ENCODE results near the gene LHPP. TPM values are rescaled to one million over a fixed set of nuclear protein-coding genes. Genes with fewer than 3 reads are reported as not detected.

Gene LHPP
- total RNA-seq, 2 experiments from 2014 or later, result 15.3 to 19.6 TPM

DNA sequence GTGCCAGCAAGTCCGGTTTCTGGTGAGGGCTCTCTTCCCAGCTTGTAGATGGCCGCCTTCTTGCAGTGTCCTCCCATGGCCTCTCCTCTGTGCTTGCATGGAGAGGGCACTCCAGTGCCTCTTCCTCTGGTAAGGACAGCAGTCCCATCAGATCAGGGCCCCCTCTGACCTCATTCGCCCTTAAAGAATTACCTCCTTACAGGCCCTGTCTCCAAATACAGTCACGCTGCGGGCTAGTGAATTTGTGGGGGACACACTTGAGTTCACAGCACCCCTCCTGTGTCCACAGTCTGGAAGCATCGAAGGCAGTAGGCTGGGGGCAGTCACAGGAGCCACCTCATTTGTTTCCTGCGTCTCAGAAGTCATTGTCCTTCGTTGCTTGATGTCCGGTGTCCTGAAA lies 54.6 kb downstream of the LHPP start:
- Histone ChIP-seq H3K4me1 (ENCODE audit: insufficient read depth, low read length) (peaks cover 8% of the 10 kb centered on the region), H3K27me3 (ENCODE audit: control insufficient read depth in 1 of 2, insufficient read depth in 2 of 2, low read length in 2 of 2) (no peaks in the 10 kb centered on the region), H3K36me3 (ENCODE audit: insufficient read depth, low read length) (peaks cover 3% of the 10 kb centered on the region), H3K9me3 (ENCODE audit: control insufficient read depth in 1 of 2, insufficient read depth in 1 of 2, low read length in 2 of 2) (peaks cover 0 to 3% of the 10 kb centered on the region in 2 experiments), H3K27ac (ENCODE audit: low read depth in 1 of 2, low read length in 2 of 2) (no peak overlapping the region), H3K4me3 (ENCODE audit: low read length) (no peak overlapping the region)
- no peaks in the 10 kb centered on the region for H3K27me3 Mint-ChIP-seq
- peaks cover 21% of the 10 kb centered on the region for H3K36me3 Mint-ChIP-seq (ENCODE audit: low read depth)
- H3K4me1 Mint-ChIP-seq (ENCODE audit: low read depth), result no peaks in the 10 kb centered on the region
- POLR2A ChIA-PET, result no interaction called here
- CTCF ChIA-PET, result no interaction called here
- no peaks in the 10 kb centered on the region for H3K9me3 Mint-ChIP-seq
- no peak for ATAC-seq (ENCODE audit: poor library complexity)
- DNase-seq, result no peak
- no peak overlapping the region for H3K4me3 Mint-ChIP-seq
- TF ChIP-seq, protein P1, sequence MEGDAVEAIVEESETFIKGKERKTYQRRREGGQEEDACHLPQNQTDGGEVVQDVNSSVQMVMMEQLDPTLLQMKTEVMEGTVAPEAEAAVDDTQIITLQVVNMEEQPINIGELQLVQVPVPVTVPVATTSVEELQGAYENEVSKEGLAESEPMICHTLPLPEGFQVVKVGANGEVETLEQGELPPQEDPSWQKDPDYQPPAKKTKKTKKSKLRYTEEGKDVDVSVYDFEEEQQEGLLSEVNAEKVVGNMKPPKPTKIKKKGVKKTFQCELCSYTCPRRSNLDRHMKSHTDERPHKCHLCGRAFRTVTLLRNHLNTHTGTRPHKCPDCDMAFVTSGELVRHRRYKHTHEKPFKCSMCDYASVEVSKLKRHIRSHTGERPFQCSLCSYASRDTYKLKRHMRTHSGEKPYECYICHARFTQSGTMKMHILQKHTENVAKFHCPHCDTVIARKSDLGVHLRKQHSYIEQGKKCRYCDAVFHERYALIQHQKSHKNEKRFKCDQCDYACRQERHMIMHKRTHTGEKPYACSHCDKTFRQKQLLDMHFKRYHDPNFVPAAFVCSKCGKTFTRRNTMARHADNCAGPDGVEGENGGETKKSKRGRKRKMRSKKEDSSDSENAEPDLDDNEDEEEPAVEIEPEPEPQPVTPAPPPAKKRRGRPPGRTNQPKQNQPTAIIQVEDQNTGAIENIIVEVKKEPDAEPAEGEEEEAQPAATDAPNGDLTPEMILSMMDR (IDR thresholded peaks at IDR 0.05), result no peak
- intact Hi-C loops (cut with DNase I, micrococcal nuclease), result no loop called here
- no peak overlapping the region for H3K27ac Mint-ChIP-seq

DNA sequence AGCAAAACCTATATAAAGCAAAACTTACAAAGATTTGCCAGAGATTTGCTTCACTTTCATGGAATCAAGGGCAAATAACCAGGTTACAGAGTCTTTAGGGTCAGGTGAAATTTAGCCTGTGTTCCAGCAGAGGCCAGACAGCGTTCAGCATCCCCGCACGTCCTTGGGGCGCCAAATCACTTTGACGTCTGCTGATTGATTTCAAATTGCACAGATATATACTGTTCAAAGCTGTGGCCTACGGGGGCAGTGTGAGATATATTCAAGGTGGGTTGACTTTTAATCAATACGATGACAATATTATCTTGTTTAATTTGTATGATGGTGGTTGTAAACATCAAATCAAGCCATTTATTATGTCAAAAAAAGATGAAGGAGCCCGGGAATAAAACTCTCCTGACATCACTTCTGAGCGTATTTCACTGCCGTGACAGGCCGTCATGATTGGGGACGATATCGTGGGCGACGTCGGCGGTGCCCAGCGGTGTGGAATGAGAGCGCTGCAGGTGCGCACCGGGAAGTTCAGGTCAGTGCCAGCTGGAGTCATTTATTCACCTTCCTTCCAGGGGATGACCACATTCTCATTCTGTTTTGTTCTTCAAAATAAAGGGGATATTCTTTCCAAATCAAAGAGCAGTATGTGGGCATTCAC lies 55.2 kb downstream of the LHPP start:
- H3K27ac ChIP-seq (ENCODE audit: low read depth in 1 of 2, low read length in 2 of 2), result no peak overlapping the region
- Mint-ChIP-seq H3K27ac (no peak overlapping the region), H3K27me3 (no peaks in the 10 kb centered on the region), H3K9me3 (no peaks in the 10 kb centered on the region), H3K36me3 (ENCODE audit: low read depth) (peaks cover 21% of the 10 kb centered on the region), H3K4me1 (ENCODE audit: low read depth) (no peaks in the 10 kb centered on the region), H3K4me3 (no peak overlapping the region)
- POLR2A ChIA-PET, result no interaction called here
- DNase-seq (no peak), ATAC-seq (ENCODE audit: poor library complexity) (no peak)
- intact Hi-C loops (cut with DNase I, micrococcal nuclease), result no loop called here
- H3K4me3 ChIP-seq (ENCODE audit: low read length), result no peak overlapping the region
- TF ChIP-seq, protein P1 (IDR thresholded peaks at IDR 0.05), result no peak
- H3K27me3 ChIP-seq (ENCODE audit: control insufficient read depth in 1 of 2, insufficient read depth in 2 of 2, low read length in 2 of 2), result no peaks in the 10 kb centered on the region
- peaks cover 0 to 4% of the 10 kb centered on the region in 2 experiments for H3K9me3 ChIP-seq (ENCODE audit: control insufficient read depth in 1 of 2, insufficient read depth in 1 of 2, low read length in 2 of 2)
- CTCF ChIA-PET, result no interaction called here
- peaks cover 3% of the 10 kb centered on the region for H3K4me1 ChIP-seq (ENCODE audit: insufficient read depth, low read length)
- H3K36me3 ChIP-seq (ENCODE audit: insufficient read depth, low read length), result peaks cover 3% of the 10 kb centered on the region

DNA sequence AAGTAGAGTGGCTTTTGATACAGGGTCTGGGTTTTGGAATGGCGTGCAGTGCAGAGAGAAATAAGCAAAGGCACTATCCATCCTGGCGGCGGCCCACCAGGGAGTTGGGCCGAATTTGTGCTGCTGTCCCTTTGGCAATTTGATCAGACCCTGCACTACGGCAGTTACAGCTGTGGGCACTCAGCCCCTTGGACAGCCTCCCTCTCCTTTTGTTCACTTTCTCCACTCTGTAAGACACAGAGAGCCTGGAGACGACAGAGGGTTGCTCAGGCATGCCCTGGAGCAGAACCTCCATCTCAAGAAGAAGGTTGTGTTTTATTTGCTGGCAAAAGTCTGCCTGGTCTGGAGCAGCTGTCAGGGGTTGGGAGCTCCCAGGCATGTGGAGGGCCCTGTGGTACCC lies 55.8 kb downstream of the LHPP start:
- Mint-ChIP-seq H3K9me3 (no peaks in the 10 kb centered on the region), H3K4me3 (no peak overlapping the region), H3K27me3 (no peaks in the 10 kb centered on the region), H3K4me1 (ENCODE audit: low read depth) (no peaks in the 10 kb centered on the region), H3K27ac (no peak overlapping the region), H3K36me3 (ENCODE audit: low read depth) (peaks cover 21% of the 10 kb centered on the region)
- ChIA-PET CTCF (no interaction called here), POLR2A (no interaction called here)
- Histone ChIP-seq H3K27me3 (ENCODE audit: control insufficient read depth in 1 of 2, insufficient read depth in 2 of 2, low read length in 2 of 2) (no peaks in the 10 kb centered on the region), H3K4me3 (ENCODE audit: low read length) (no peak overlapping the region), H3K27ac (ENCODE audit: low read depth in 1 of 2, low read length in 2 of 2) (no peak overlapping the region), H3K4me1 (ENCODE audit: insufficient read depth, low read length) (no peaks in the 10 kb centered on the region), H3K36me3 (ENCODE audit: insufficient read depth, low read length) (peaks cover 3% of the 10 kb centered on the region), H3K9me3 (ENCODE audit: control insufficient read depth in 1 of 2, insufficient read depth in 1 of 2, low read length in 2 of 2) (peaks cover 0 to 4% of the 10 kb centered on the region in 2 experiments)
- intact Hi-C loops (cut with DNase I, micrococcal nuclease), result no loop called here
- ATAC-seq (ENCODE audit: poor library complexity) (no peak), DNase-seq (no peak)
- TF ChIP-seq, protein P1 (IDR thresholded peaks at IDR 0.05), result no peak

All from CD4-positive, alpha-beta T cell (primary cell).